ENCODE data around the gene TEX19.
"Not testable (repeated sequence)": the region's sequence is repeated elsewhere in the genome, so short reads cannot be mapped to it uniquely, and the experiment has no call there.

The TEX19 gene

DNA sequence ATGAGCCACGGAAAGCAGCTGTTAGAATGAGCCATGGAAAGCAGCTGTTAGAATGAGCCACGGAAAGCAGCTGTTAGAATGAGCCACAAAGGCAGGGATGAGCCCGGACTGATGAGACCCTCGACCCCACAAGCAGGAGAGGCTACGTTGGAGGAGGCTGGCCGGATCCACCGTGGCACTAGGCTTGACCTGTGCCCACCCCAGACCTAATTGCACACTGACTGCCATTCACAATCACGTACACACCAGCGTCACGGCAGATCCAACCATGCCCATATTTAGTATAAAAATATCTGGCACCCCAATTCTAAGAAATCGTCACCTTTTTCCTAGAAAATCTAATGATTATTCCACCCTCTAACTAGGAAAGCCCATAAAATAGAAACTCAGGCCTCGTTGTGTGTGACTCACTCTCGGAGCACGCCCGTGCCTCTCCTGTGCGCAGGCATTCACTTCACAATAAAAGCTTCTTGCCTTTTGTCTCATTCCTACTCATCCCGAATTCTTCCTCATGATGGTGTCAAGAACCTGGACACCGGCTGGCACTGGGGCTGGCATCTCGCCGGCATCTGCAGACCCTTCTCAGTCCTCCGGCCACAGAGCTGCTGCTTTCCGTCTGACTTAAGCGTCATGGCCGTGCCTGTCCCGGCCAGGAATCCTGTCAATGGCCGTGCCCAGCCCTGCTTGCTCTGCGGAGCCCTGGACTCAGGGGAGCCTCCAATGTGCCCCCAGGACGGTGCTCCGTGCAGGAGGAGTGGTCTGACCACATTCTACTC, 20.0 kb upstream of the TEX19 start:
- peak; percentile 88 for DNase-seq (ENCODE audit: low spot score)

DNA sequence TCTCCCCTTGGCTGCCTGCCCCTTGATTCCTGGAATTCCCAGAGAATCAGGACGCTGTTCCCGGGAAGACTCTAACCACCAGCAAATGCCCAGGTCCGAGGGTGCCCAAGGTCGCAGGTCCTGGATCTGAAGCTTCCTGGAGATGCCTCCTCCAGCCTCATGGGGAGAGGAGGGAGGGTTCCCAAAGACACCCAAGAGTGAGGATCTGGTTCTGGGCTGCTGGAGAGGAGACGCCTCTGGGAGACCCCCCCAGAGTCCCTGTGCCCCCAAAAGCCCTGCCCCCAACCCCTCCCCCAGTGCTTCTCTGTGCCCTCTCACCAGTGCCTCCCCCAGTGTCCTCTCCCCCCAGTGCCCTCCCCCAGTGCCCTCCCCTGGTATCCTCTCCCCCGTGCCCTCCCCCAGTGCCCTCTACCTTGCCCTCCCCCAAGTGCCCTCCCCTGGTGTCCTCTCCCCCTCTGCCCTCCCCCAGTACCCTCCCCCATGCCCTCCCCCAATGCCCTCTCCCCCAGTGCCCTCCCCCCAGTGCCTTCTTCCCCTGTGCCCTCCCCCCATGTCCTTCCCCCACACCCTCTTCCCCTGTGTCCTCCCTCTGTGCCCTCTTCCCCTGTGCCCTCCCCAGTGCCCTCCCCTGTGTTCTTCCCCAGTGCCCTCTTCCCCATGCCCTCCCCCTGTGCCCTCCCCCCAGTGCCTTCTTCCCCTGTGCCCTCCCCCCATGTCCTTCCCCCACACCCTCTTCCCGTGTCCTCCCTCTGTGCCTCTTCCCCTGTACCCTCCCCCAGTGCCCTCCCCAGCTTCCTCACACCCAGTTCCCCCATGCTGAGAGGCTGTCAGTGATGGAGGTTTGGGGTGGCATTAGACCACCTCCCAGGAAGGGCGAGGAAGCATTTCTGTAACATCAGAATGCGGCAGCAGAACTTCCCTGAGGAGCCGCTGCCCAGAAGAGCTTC, 19.1 kb upstream of the TEX19 start:
- no peak for DNase-seq (ENCODE audit: low spot score)

DNA sequence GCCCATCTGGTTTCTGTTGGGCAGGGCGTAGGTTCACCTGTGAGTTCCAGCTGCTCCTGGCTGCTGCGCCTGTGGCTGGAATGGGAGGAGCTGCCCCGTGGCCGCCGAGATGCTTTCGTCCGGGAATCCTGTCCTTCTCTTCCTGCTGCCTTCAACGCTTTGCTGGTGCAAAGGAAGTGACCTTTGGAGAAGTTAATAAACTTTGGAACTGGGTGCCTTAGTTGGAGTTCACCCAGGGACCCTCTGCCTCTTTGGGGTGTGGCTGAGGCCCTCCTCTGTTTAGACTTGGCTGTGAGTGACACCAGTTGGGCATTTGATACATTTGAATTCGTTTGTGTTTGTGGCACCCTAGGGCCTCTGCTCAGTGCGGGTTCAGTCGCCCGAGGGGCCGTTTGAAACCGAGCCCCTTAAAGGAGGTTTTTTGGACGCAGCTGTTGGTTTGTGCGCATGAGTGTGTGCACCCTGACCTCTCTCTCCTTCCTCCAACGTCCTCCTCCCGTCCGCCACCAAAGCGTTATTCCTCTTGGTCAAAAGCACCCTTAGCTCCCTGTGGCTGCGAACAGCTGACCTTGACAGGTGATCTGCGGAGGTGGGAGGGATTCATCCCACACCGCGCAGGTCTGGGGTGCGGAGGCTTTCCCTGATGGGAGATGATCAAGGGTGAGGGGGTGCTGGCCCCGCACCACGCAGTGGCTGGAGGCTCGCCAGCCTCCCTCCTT, 16.5 kb upstream of the TEX19 start:
- no peak for DNase-seq (ENCODE audit: low spot score)

DNA sequence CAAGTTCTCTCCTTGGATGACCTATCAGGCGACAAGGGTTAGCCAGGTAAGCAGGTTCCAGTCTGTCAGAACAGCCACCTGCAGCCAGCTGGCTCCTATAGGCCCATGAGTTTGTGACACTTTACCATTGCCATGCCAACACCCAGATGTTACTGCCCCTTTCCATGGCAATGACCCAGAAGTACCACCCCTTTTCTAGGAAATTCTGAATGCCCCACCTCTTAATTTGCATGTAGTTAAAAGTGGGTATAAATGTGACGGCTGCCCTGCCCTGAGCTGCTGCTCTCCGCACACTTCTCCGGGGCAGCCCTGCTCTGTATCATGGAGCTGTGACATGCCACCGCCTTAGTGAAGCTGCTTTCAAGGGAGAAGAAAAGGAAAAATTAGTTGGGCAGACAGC, 15.5 kb upstream of the TEX19 start:
- DNase-seq (ENCODE audit: low spot score) = no peak

DNA sequence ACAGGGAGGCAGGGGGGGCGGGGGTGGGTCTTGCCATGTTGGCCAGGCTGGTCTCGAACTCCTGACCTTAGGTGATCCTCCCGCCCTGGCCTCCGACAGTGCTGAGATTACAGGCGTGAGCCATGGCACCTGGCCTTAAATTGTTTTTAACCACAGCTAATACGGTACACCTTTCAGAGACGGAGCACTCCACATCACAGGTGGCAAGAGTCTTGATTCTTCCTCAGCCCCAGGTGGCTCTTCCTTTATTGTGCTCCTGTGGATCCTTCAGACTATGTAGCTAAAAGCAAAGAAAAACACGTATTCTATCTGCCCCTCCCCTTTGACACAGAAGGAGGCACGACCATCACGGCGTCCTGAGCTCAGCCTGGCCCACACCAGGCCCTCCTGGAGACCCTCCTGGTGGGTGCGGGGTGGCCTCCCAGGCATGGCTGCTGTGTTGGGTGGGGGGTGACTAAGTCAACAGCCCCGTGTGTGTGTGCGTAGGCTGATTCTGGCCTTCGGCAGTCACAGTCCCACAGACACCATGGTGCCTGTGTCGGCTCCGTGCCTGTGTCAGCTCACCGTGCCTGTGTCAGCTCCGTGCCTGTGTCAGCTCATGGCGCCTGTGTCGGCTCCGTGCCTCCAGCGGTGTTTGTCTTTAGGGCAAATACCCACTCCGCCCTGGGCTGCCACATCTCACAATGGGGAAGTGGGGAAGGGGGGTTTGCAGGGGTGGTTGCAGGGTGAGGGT, 14.7 kb upstream of the TEX19 start:
- no peak for DNase-seq (ENCODE audit: low spot score)

DNA sequence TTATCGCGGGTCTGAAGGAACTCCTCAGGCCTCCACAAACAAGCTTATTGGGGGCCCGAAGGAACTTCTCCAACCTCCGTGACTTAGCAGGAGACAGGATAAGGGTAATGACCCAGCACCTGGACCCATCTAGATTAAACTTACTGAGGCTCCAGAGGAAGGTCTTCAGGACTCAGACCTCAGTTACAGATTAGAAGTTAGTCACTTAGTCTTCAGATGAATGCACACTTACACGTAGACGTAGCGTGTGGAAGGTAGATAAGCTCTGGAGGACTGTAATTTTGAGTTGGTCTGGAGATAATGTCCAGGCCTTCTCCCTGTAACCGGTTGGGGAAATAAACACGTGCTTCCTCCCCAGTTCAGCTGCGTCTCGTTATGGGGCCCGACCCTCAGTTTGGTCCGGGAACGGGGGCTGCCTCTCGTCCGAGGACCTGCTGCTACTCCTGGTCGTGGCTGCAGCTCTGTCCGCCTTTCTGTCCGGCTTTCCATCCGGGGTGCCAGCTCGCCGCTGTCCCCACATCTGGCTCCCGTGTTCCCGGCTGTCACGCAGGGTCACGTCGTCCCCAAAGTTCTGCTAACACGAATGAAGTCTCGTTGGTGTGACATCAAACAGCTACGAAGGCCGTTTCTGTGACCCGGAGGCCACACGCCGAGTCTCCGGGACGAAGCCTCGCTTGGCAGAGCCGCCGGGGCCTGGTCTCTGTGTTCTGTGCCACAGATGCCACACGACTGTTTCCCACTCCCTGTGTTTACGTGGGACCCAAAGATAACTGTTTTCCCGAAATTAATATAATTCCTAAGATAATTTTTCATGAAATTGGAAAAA, 13.7 kb upstream of the TEX19 start:
- DNase-seq (ENCODE audit: low spot score) = no peak

DNA sequence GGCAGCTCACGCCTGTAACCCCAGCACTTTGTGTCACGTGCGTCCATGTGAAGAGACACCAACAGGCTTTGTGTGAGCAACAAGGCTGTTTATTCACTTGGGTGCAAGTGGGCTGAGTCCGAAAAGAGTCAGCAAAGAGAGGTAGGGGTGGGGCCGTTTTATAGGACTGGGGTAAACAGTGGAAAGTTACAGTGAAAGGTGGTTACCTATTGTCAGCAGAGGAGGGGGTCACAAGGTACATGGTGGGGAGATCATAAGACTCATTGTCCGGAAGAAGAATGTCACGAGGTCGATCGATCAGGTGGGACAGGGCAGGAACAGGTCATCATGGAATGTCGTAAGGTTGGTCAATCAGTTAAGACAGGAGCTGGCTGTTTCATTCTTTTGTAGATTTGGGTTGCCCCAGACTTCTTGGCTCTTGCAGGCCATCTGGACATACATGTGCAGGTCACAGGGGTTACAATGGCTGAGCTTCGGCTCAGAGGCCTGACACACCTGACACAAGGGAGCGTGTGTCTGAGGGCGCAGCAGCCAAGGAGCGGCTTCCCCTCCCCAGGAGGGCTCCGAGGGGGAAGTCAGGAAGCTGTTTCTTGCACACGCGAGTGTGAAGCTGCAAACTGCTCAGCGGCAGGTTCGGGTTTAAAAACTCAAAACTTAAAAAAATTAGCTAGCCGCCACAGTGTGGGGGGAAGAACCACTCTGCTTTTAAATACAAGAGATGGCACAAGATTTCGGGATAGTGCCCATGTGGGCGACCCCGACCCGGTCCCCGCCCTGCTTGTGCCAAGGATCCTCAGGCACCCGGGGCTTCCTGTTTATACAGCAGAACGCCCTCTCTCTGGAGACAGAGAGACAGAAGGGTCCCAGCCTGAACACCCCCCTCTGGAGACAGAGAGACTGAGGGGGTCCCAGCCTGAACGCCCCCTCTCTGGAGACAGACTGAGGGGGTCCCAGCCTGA, 12.4 kb upstream of the TEX19 start:
- no peak for DNase-seq (ENCODE audit: low spot score)

DNA sequence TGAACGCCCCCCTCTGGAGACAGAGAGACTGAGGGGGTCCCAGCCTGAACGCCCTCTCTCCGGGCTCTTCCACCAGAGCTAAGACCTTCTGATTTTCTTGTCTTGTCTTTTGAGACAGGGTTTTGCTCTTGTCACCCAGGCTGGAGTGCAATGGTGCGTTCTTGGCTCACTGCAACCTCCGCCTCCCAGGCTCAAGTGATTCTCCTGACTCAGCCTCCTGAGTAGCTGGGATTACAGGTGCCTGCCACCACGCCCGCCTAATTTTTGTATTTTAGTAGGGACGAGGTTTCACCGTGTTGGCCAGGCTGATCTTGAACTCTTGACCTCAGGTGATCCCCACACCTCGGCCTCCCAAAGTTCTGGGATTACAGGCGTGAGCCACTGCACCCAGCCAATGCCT, 11.1 kb upstream of the TEX19 start:
- not testable (repeated sequence) for DNase-seq (ENCODE audit: low spot score)

DNA sequence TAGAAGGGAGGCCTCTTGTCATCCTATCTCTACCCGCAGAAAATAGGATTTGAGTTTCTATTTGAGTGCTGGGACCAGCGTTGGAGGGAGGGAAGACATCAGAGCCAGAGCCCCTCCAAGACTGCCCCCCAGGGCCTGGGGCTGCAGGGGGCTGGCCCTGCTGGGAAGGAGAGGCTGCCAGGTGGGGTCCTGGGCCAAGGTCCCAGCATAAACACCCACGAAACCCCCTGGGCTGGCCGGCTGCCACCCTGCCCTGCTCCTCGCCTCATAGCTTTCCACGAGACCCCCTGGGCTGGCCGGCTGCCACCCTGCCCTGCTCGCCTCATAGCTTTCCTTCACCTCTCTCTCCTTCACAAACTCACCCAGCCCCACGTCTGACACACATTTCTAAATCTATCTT, 10.6 kb upstream of the TEX19 start:
- DNase-seq (ENCODE audit: low spot score) = no peak

DNA sequence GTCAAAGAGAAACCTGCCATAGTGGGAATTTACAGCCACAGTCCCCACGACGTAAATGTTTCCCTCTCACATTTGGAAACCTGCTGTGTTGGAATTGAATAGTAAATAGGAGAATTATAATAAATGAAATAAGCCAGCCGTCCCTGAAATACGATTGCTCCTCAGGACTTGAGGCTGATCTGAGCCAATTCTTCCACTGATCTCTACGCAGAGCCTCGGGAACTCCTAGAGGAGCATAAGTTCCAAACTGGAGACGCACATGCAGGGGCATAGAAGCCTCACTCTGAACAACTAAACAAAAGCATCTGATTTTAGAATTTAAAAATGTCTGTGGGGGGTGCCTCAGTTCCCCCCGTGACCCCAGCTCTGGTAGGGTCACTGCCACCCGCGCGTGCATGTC, 10.2 kb upstream of the TEX19 start:
- DNase-seq (ENCODE audit: low spot score) = no peak

DNA sequence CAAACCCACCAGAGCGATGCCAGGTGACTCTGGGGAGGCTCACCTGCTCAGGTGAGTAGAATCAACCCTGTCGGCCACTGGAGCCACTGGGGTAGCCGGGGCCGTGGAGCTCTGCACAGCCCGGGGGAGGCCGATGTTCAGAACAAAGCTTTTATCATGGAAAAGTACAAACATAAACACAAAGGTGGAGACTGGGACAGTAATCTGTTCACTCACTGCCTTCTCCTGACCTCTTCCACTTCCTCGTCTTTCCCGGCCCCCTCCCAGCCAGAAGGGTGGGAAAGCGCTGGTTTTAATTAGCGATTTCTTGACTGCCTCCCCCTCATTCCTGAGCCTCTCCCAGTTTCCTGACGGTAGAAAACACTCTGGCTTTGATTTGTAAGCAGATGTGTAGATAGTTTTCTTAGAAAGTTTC, 9.8 kb upstream of the TEX19 start:
- DNase-seq (ENCODE audit: low spot score) = no peak

DNA sequence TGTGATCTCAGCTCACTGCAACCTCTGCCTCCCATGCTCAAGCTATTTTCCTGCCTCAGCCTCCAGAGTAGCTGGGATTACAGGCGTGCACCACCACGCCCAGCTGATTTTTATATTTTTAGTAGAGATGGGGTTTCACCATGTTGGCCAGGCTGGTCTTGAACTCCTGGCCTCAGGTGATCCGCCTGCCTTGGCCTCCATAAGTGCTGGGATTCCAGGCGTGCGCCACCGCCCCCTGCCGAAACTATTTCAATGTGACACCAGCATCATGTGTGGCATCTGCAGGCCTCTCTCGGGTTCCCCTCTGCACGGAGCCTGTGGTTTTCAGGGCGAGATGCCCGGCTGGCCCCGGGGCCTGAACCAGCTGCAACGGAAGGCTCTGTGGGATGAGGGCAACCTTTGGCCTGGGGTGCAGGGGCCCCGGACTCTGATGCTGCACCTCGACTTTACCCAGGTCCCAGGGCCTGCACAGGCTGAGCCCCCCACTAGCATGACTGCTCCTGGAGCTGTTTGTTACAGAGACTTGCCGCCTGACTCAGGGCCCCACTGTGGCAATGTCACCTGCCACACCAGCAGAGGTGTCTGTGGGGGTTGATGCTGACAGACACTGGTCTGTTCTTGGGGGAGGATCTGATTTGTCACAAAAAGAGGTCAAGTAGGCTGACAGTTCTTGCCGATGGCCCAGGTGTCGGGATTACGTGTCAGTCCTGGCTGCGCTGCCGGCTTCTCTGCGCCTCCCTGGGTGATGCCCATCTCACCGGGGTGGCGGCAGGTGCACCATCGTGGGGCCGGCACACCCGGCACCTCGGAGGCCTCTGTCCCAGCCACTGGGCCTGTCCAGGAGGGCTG, 8.6 kb upstream of the TEX19 start:
- no peak for DNase-seq (ENCODE audit: low spot score)

DNA sequence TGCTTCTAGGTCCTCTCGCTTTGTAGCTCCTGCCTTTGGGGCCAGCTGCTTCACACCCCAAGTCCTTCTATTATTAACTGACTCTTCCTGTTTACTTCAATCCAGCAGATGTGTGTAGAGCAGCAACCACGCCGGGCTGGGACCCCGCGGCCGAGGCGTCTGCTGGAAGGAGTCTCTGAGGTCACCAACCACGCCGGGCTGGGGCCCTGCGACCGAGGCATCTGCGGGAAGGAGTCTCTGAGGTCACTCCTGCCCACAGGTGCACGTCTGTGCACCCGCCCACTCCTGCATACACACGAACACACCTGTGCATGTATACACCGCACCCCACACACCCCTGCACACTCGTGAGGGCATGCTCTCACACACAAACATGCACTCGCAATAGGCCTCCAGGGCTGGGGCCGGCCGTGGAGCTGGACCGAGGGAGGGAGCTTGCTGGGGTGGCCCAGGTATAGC, 7.8 kb upstream of the TEX19 start:
- no peak for DNase-seq (ENCODE audit: low spot score)

DNA sequence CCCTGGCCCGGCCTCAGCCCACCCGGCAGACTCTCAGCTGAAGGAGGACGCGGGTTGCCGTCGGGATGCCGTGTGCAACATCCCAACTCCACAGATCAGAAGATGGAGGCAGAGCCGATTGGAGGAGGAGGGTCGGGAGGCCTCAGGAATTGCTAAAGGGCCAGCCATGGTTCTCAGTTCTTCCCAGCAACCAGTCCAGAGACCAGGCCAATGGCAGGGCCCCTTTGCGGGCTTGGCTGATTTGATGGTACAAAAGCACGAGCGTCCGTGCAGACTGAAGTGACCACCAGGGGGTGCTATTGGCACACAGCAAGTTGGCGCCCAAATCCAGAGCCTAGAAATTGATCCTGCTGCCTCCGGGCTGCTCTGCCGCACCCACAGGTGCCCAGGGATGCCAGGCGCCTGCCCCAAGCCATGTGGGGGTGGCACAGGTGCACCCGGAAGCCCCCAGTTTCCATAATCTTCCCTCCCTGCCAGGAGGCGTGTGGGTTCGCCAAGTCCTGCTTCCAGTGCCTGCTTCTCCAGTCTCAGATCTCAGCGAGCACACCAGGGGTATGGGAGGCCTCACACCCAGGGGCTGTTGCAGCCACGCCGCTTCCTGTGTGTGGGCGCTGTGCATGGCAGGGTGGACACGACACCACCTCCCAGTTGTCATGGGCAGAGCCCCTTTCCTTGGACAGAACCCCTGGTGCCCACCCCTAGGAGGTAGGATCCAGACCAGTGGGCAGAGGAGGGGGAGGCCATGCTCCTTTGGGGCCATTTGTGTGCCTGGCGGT, 7.1 kb upstream of the TEX19 start:
- peak; percentile 86 for DNase-seq (ENCODE audit: low spot score)

DNA sequence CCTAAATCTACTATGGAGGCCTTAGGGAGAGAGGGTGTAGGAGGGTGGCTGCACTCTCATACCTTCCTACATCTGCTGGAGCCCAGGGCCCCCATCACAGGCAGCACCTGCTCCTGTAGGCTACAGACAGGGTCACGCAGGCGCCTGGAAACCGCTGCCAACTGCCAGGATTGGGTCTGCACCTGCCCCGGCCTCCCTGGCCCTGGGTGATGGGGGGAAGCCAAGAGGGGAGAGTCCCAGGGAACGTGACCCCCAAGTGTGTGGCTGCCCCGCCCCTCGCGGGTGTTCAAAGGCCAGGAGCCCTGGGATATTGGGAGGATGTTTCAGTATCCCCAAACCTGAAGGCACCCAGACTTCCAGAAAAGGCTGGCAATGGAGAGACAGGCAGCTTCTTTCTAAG, 5.6 kb upstream of the TEX19 start:
- no peak for DNase-seq (ENCODE audit: low spot score)

DNA sequence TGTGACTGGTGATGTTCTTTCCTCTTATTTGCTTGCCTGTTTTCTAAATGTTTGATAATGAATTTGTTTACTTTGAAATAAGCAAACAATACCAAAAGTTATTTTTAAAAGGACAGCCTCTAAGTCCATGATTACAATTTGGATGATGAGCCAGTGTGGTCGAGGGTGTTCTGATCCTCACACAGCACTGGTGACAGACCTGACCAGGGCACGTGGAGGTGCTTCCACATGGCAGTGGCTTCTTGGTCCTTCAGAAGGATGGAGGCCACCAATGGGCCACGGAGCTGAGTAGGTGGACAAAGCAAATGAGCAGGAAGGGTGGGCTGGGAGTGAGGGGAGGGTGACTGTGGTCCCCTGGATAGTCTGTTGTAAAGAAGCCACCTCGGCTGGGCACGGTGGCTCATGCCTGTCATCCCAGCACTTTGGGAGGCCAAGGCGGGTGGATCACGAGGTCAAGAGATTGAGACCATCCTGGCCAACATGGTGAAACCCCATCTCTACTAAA, 4.2 kb upstream of the TEX19 start:
- DNase-seq (ENCODE audit: low spot score) = no peak

DNA sequence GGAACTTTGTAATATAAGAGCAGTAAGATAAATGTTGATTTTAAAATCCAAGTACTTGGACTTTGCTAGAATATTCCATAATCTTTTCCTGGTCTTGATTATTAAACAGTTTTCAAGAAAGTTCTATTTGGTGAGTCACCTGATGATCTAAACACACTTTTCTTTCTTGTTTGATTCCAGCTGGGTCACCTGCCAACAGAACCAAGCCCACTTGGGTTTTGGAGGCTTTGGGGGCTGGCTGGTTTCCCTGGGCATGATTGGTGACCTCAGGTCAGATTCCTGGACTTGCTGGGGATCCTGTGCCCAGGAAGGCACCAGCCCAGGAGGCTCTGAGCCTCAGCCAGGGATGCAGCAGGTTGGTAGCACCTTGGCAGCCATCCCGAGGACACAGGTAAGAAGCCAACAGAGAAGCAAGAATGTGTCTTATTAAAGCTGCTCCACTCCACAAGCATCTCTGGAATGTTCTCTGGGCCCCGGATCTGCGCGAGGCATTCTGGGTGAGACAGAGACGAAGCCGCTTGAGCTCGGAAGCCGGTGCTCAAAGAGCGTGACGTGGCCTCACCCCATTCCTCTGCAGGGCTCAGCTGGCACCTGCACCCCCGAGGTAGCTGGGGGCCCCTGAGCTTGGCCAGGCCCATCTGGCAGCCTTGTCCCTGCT, 3.1 kb upstream of the TEX19 start:
- DNase-seq (ENCODE audit: low spot score) = peak; percentile 93
